ES-I3 (cell line): ENCODE results near the gene RYR1.
"Not testable (repeated sequence)": the region's sequence is repeated elsewhere in the genome, so short reads cannot be mapped to it uniquely, and the experiment has no call there.

Experiments
- H3K36me3 ChIP-seq: 2 replicates; pipeline ENCODE4 v1.6.1; 2013; ENCODE audit warnings: mild to moderate bottlenecking, low read length, control low read depth, moderate library complexity; ENCODE audit not compliant: insufficient read depth
- H3K4me1 ChIP-seq: 2 replicates; pipeline ENCODE4 v1.6.1; 2013; ENCODE audit warnings: mild to moderate bottlenecking, control low read depth, low read length; ENCODE audit not compliant: insufficient read depth
- H3K9ac ChIP-seq: 2 replicates; pipeline ENCODE4 v1.6.1; 2013; ENCODE audit warnings: low read depth, mild to moderate bottlenecking, low read length, moderate library complexity
- H3K9me3 ChIP-seq: 2 replicates; pipeline ENCODE4 v1.6.1; 2013; ENCODE audit warnings: mild to moderate bottlenecking, low read length, moderate library complexity; ENCODE audit not compliant: control insufficient read depth, insufficient read depth

RYR1 gene

GRCh38 chr19:38427035-38427677 lies 6.3 kb upstream of the RYR1 start:
- not testable (repeated sequence) for H3K9me3 ChIP-seq, H3K36me3 ChIP-seq, H3K9ac ChIP-seq, H3K4me1 ChIP-seq

GRCh38 chr19:38429055-38429810 lies 4.3 kb upstream of the RYR1 start:
- no peak overlapping the region for H3K9ac ChIP-seq
- no peaks in the 10 kb centered on the region for H3K9me3 ChIP-seq
- H3K4me1 ChIP-seq = peaks cover 7% of the 10 kb centered on the region; the same call in 1 of the 2 replicates
- no peaks in the 10 kb centered on the region for H3K36me3 ChIP-seq

GRCh38 chr19:38429811-38430156 lies 3.7 kb upstream of the RYR1 start:
- H3K9me3 ChIP-seq = no peaks in the 10 kb centered on the region
- H3K4me1 ChIP-seq = peaks cover 10% of the 10 kb centered on the region; the same call in 1 of the 2 replicates
- no peaks in the 10 kb centered on the region for H3K36me3 ChIP-seq
- H3K9ac ChIP-seq = no peak overlapping the region

GRCh38 chr19:38430931-38431330 lies 2.6 kb upstream of the RYR1 start:
- no peak overlapping the region for H3K9ac ChIP-seq
- no peaks in the 10 kb centered on the region for H3K36me3 ChIP-seq
- no peaks in the 10 kb centered on the region for H3K9me3 ChIP-seq
- H3K4me1 ChIP-seq = peaks cover 10% of the 10 kb centered on the region

GRCh38 chr19:38434549-38435051 lies 1.1 kb downstream of the RYR1 start:
- peaks cover 10% of the 10 kb centered on the region for H3K4me1 ChIP-seq
- no peaks in the 10 kb centered on the region for H3K36me3 ChIP-seq
- H3K9me3 ChIP-seq = no peaks in the 10 kb centered on the region
- H3K9ac ChIP-seq = peak overlapping the region; percentile 57

- Histone ChIP-seq H3K36me3 (no peaks in the 10 kb centered on the region), H3K9ac (no peak overlapping the region), H3K4me1 (peaks cover 16% of the 10 kb centered on the region), H3K9me3 (no peaks in the 10 kb centered on the region)
These were observed 3.8 kb downstream of the RYR1 start for GRCh38 chr19:38437295-38437694.

GRCh38 chr19:38437917-38438316 lies 4.4 kb downstream of the RYR1 start:
- Histone ChIP-seq H3K36me3 (no peaks in the 10 kb centered on the region), H3K9me3 (no peaks in the 10 kb centered on the region), H3K4me1 (peaks cover 16% of the 10 kb centered on the region), H3K9ac (no peak overlapping the region)

GRCh38 chr19:38440592-38440991 lies 7.1 kb downstream of the RYR1 start:
- Histone ChIP-seq H3K4me1 (peaks cover 6% of the 10 kb centered on the region; the same call in 1 of the 2 replicates), H3K9me3 (no peaks in the 10 kb centered on the region), H3K36me3 (no peaks in the 10 kb centered on the region)

GRCh38 chr19:38441657-38442348 lies 8.3 kb downstream of the RYR1 start:
- Histone ChIP-seq H3K9ac (no peak overlapping the region), H3K36me3 (no peaks in the 10 kb centered on the region)

More at GRCh38 chr19:38440592-38440991, 7.1 kb downstream of the RYR1 start:
- no peak overlapping the region for H3K9ac ChIP-seq

GRCh38 chr19:38442736-38443135 lies 9.2 kb downstream of the RYR1 start:
- Histone ChIP-seq H3K4me1 (peaks cover 6% of the 10 kb centered on the region; the same call in 1 of the 2 replicates), H3K9me3 (no peaks in the 10 kb centered on the region), H3K9ac (no peak overlapping the region), H3K36me3 (no peaks in the 10 kb centered on the region)

More at GRCh38 chr19:38441657-38442348, 8.3 kb downstream of the RYR1 start:
- Histone ChIP-seq H3K4me1 (peaks cover 6% of the 10 kb centered on the region; the same call in 1 of the 2 replicates), H3K9me3 (no peaks in the 10 kb centered on the region)

GRCh38 chr19:38443458-38443999 lies 10.0 kb downstream of the RYR1 start:
- no peaks in the 10 kb centered on the region for H3K36me3 ChIP-seq
- H3K4me1 ChIP-seq = peaks cover 6% of the 10 kb centered on the region; the same call in 1 of the 2 replicates
- H3K9me3 ChIP-seq = no peaks in the 10 kb centered on the region
- no peak overlapping the region for H3K9ac ChIP-seq

GRCh38 chr19:38444026-38444425 lies 10.5 kb downstream of the RYR1 start:
- Histone ChIP-seq H3K4me1 (peaks cover 6% of the 10 kb centered on the region; the same call in 1 of the 2 replicates), H3K36me3 (no peaks in the 10 kb centered on the region), H3K9me3 (no peaks in the 10 kb centered on the region), H3K9ac (no peak overlapping the region)

GRCh38 chr19:38445362-38445761 lies 11.9 kb downstream of the RYR1 start:
- Histone ChIP-seq H3K36me3 (no peaks in the 10 kb centered on the region), H3K4me1 (peaks cover 6% of the 10 kb centered on the region; the same call in 1 of the 2 replicates), H3K9me3 (no peaks in the 10 kb centered on the region), H3K9ac (no peak overlapping the region)

GRCh38 chr19:38448225-38448624 lies 14.7 kb downstream of the RYR1 start:
- H3K9me3 ChIP-seq = no peaks in the 10 kb centered on the region
- H3K4me1 ChIP-seq = peaks cover 4% of the 10 kb centered on the region; the same call in 1 of the 2 replicates
- no peaks in the 10 kb centered on the region for H3K36me3 ChIP-seq
- H3K9ac ChIP-seq = no peak overlapping the region
